NT2/D1 (cell line): ENCODE results near the gene DUS3L.

ENCODE experiments used
- DNase-seq: peaks from one replicate; pipeline ENCODE4 v3.0.0-alpha.2; 2011; ENCODE audit warnings: low read depth, low spot score
- H3K27me3 ChIP-seq: 2 replicates; pipeline ENCODE4 v1.6.0; 2011; ENCODE audit warnings: mild to moderate bottlenecking; ENCODE audit not compliant: insufficient read length, insufficient read depth
- H3K36me3 ChIP-seq: 2 replicates; pipeline ENCODE4 v1.6.1; 2011; ENCODE audit warnings: mild to moderate bottlenecking, low read length, mixed read lengths; ENCODE audit not compliant: insufficient read depth, insufficient read length
- H3K4me1 ChIP-seq: 2 replicates; pipeline ENCODE4 v1.5.1; 2011; ENCODE audit not compliant: insufficient read depth, insufficient read length
- H3K4me3 ChIP-seq: 2 replicates; pipeline ENCODE4 v1.5.1; 2011; ENCODE audit warnings: low read depth; ENCODE audit not compliant: insufficient read length
- H3K9ac ChIP-seq: 2 replicates; pipeline ENCODE4 v1.6.0; 2011; ENCODE audit warnings: low read depth; ENCODE audit not compliant: insufficient read length
- H3K9me3 ChIP-seq: 2 replicates; pipeline ENCODE4 v1.5.1; 2011; ENCODE audit warnings: mild to moderate bottlenecking, low read length; ENCODE audit not compliant: insufficient read depth
- SUZ12 ChIP-seq: IDR thresholded peaks from 2 replicates; pipeline ENCODE4 v1.6.1; 2011; ENCODE audit not compliant: insufficient read length, insufficient read depth; ENCODE audit errors: extremely low read depth
- YY1 ChIP-seq: IDR thresholded peaks from 2 replicates; pipeline ENCODE4 v1.6.1; 2011; ENCODE audit not compliant: insufficient read length, insufficient read depth
- ZNF274 ChIP-seq: IDR thresholded peaks from 2 replicates; pipeline ENCODE4 v1.6.1; 2011; ENCODE audit warnings: mild to moderate bottlenecking, low read depth, low read length

Gene DUS3L

GRCh38 chr19:5801796-5802619 lies 11.0 kb upstream of the DUS3L start:
- H3K27me3 ChIP-seq = peaks cover 14% of the 10 kb centered on the region
- H3K4me3 ChIP-seq = no peak overlapping the region
- no peak for DNase-seq
- H3K36me3 ChIP-seq = no peaks in the 10 kb centered on the region
- H3K4me1 ChIP-seq = peaks cover 26% of the 10 kb centered on the region
- H3K9ac ChIP-seq = no peak overlapping the region
- TF ChIP-seq SUZ12 (no peak), YY1 (no peak), ZNF274 (no peak)
- no peaks in the 10 kb centered on the region for H3K9me3 ChIP-seq

GRCh38 chr19:5800361-5801270 lies 9.7 kb upstream of the DUS3L start:
- H3K9me3 ChIP-seq = no peaks in the 10 kb centered on the region
- peaks cover 14% of the 10 kb centered on the region for H3K27me3 ChIP-seq
- DNase-seq = no peak
- peaks cover 19% of the 10 kb centered on the region for H3K4me1 ChIP-seq
- no peak for TF ChIP-seq ZNF274
- H3K4me3 ChIP-seq = no peak overlapping the region
- H3K9ac ChIP-seq = peak overlapping the region; percentile 44
- H3K36me3 ChIP-seq = no peaks in the 10 kb centered on the region

- H3K36me3 ChIP-seq = no peaks in the 10 kb centered on the region
- TF ChIP-seq SUZ12 (no peak), ZNF274 (no peak), YY1 (no peak)
- peak overlapping the region; percentile 44 for H3K9ac ChIP-seq
- H3K27me3 ChIP-seq = peaks cover 10% of the 10 kb centered on the region
- DNase-seq = no peak
- peaks cover 19% of the 10 kb centered on the region for H3K4me1 ChIP-seq
- no peak overlapping the region for H3K4me3 ChIP-seq
- no peaks in the 10 kb centered on the region for H3K9me3 ChIP-seq
Observed at GRCh38 chr19:5799247-5800241, 8.6 kb upstream of the DUS3L start.

DNA sequence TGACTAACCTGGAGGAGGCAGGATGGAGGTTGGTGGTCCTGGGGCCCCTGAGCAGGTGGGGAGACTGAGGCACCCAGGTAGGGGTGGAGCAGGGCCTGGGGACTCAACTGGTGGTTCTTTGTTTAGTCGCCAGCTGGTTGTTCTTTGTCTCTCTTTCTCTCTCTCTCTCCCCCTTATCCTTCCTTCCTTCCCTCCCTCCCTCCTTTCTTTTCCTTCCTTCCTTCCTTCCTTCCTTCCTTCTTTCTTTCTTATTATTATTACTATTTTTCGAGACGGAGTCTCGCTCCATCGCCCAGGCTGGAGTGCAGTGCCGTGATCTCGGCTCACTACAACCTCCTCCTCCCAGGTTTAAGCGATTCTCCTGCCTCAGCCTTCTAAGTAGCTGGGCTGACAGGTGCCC lies 7.3 kb upstream of the DUS3L start:
- Histone ChIP-seq H3K4me1 (peaks cover 12% of the 10 kb centered on the region), H3K4me3 (no peak overlapping the region), H3K9ac (peak overlapping the region; percentile 26), H3K9me3 (no peaks in the 10 kb centered on the region), H3K27me3 (peaks cover 5% of the 10 kb centered on the region), H3K36me3 (no peaks in the 10 kb centered on the region)
- TF ChIP-seq YY1 (no peak), ZNF274 (no peak), SUZ12 (no peak)
- no peak for DNase-seq

- Histone ChIP-seq H3K9me3 (no peaks in the 10 kb centered on the region), H3K4me3 (no peak overlapping the region), H3K36me3 (no peaks in the 10 kb centered on the region), H3K4me1 (peaks cover 7% of the 10 kb centered on the region), H3K27me3 (peaks cover 3% of the 10 kb centered on the region), H3K9ac (no peak overlapping the region)
- TF ChIP-seq ZNF274 (no peak), SUZ12 (no peak), YY1 (no peak)
- no peak for DNase-seq
Observed at GRCh38 chr19:5795382-5795919, 4.5 kb upstream of the DUS3L start.

DNA sequence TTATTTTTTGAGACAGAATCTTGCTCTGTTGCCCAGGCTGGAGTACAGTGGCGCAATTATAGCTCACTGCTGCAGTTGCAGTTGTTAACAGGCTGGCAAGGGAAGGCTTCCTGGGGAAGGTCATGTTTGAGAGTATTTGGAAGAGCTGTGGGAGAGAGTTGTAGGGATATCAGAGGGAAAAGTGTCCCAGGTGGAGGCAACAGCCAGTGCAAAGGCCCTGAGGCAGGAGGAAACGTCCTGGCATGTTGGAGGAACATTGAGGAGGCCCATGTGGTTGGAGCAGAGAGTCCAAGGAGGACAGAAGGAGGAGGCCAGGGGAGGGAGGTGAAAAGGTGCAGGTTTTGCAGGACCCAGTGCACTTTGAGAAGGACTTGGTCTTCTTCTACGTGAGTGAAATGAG lies 2.2 kb upstream of the DUS3L start:
- Histone ChIP-seq H3K9ac (no peak overlapping the region), H3K4me3 (no peak overlapping the region), H3K4me1 (peaks cover 6% of the 10 kb centered on the region), H3K9me3 (no peaks in the 10 kb centered on the region), H3K27me3 (peaks cover 3% of the 10 kb centered on the region), H3K36me3 (peaks cover 19% of the 10 kb centered on the region)
- TF ChIP-seq YY1 (no peak), ZNF274 (no peak), SUZ12 (no peak)
- DNase-seq = no peak

- Histone ChIP-seq H3K9me3 (no peaks in the 10 kb centered on the region), H3K36me3 (peaks cover 28% of the 10 kb centered on the region), H3K4me1 (peaks cover 5% of the 10 kb centered on the region), H3K4me3 (no peak overlapping the region), H3K27me3 (no peaks in the 10 kb centered on the region), H3K9ac (no peak overlapping the region)
- TF ChIP-seq SUZ12 = no peak
- no peak for TF ChIP-seq ZNF274
- no peak for DNase-seq
Observed at GRCh38 chr19:5792224-5792623, 1.3 kb upstream of the DUS3L start.
